ENCODE data around the gene GABARAP.

GABARAP gene

GRCh38 chr17:7220593-7221277 is 21.5 kb downstream of the GABARAP start:
- peak; percentile 65 for DNase-seq (ENCODE audit: low read depth)
- peak overlapping the region; percentile 82 for H3K4me3 ChIP-seq (ENCODE audit: low read length)
- peak; percentile 54 for TF ChIP-seq CTCF (conservative IDR thresholded peaks at IDR 0.05; ENCODE audit: low read length)

GRCh38 chr17:7219812-7220592 is 22.2 kb downstream of the GABARAP start, which contains the start of the genes ACADVL and DLG4:
TSS of gene ACADVL (plus strand) at chr17:7219938. CDS start at chr17:7219985, 47 bp downstream.
TSS of gene DLG4 (minus strand) at chr17:7219836.
- H3K4me3 ChIP-seq (ENCODE audit: low read length) = peak within 1 kb of the TSS; percentile 82
- DNase-seq (ENCODE audit: low read depth) = peak; percentile 83
- TF ChIP-seq CTCF (conservative IDR thresholded peaks at IDR 0.05; ENCODE audit: low read length) = no peak

- no peak for DNase-seq (ENCODE audit: low read depth)
- H3K4me3 ChIP-seq (ENCODE audit: low read length) = peak overlapping the region; percentile 82
- no peak for TF ChIP-seq CTCF (conservative IDR thresholded peaks at IDR 0.05; ENCODE audit: low read length)
Observed at GRCh38 chr17:7219229-7219811, 22.9 kb downstream of the GABARAP start.

GRCh38 chr17:7218758-7219157 is 23.5 kb downstream of the GABARAP start:
- no peak overlapping the region for H3K4me3 ChIP-seq (ENCODE audit: low read length)

GRCh38 chr17:7218166-7218565 is 24.1 kb downstream of the GABARAP start:
- DNase-seq (ENCODE audit: low read depth) = no peak
- TF ChIP-seq CTCF (conservative IDR thresholded peaks at IDR 0.05; ENCODE audit: low read length) = no peak
- H3K4me3 ChIP-seq (ENCODE audit: low read length) = peak overlapping the region; percentile 72; the same call in 1 of the 2 replicates

More at GRCh38 chr17:7218758-7219157, 23.5 kb downstream of the GABARAP start:
- no peak for DNase-seq (ENCODE audit: low read depth)
- no peak for TF ChIP-seq CTCF (conservative IDR thresholded peaks at IDR 0.05; ENCODE audit: low read length)

GRCh38 chr17:7217113-7217987 is 24.9 kb downstream of the GABARAP start:
- TF ChIP-seq CTCF (conservative IDR thresholded peaks at IDR 0.05; ENCODE audit: low read length) = no peak
- peak overlapping the region; percentile 72 for H3K4me3 ChIP-seq (ENCODE audit: low read length)
- DNase-seq (ENCODE audit: low read depth) = peak; percentile 75
